PFSK-1 (cell line): Measurements from ENCODE around the gene LRRC23.

ENCODE experiments used
- FOXP2 ChIP-seq: optimal IDR thresholded peaks from 2 replicates; pipeline ENCODE3; 2011; ENCODE audit warnings: borderline replicate concordance, control low read depth, inconsistent platforms; ENCODE audit not compliant: insufficient read depth; ENCODE audit errors: extremely low read length, extremely low read depth
- POLR2AphosphoS5 ChIP-seq: IDR thresholded peaks from 2 replicates; pipeline ENCODE4 v1.6.1; 2012; ENCODE audit warnings: low read depth, mild to moderate bottlenecking, control low read depth, low read length, moderate library complexity
- REST ChIP-seq, 2 experiments: IDR thresholded peaks; 2 replicates each; pipeline versions ENCODE4 v1.6.1 to v1.8.0; 2011 to 2012; ENCODE audit warnings: low read depth in 2 of 2, low read length in 2 of 2, control low read depth in 1 of 2, inconsistent platforms in 1 of 2, mild to moderate bottlenecking in 1 of 2, moderate library complexity in 1 of 2; ENCODE audit not compliant: insufficient read depth in 1 of 2
- SIN3A ChIP-seq: IDR thresholded peaks from 2 replicates; pipeline ENCODE4 v1.6.1; 2012; ENCODE audit warnings: mild to moderate bottlenecking, low read length, moderate library complexity, borderline replicate concordance; ENCODE audit not compliant: insufficient read depth
- TAF1 ChIP-seq: IDR thresholded peaks from 2 replicates; pipeline ENCODE4 v1.6.1; 2012; ENCODE audit warnings: low read length, control low read depth, borderline replicate concordance; ENCODE audit not compliant: insufficient read depth

Gene LRRC23

GRCh38 chr12:6959058-6959804, 54.6 kb downstream of the LRRC23 start:
- TF ChIP-seq REST (IDR thresholded peaks at IDR 0.05; ENCODE audit: insufficient read depth in 1 of 2, low read depth in 2 of 2, low read length in 2 of 2) (no peak), SIN3A (no peak), FOXP2 (no peak), TAF1 (no peak), POLR2AphosphoS5 (no peak)

- no peak for TF ChIP-seq SIN3A
- TF ChIP-seq FOXP2: no peak
- no peak for TF ChIP-seq POLR2AphosphoS5
- TF ChIP-seq TAF1: no peak
- no peak for TF ChIP-seq REST (IDR thresholded peaks at IDR 0.05; ENCODE audit: insufficient read depth in 1 of 2, low read depth in 2 of 2, low read length in 2 of 2)
Observed at GRCh38 chr12:6959805-6960592, 55.4 kb downstream of the LRRC23 start.

- TF ChIP-seq POLR2AphosphoS5: no peak
- no peak for TF ChIP-seq TAF1
- no peak for TF ChIP-seq FOXP2
- TF ChIP-seq REST (IDR thresholded peaks at IDR 0.05; ENCODE audit: insufficient read depth in 1 of 2, low read depth in 2 of 2, low read length in 2 of 2): no peak
- no peak for TF ChIP-seq SIN3A
Observed at GRCh38 chr12:6960593-6961277, 56.1 kb downstream of the LRRC23 start.

- TF ChIP-seq REST (IDR thresholded peaks at IDR 0.05; ENCODE audit: insufficient read depth in 1 of 2, low read depth in 2 of 2, low read length in 2 of 2) (no peak), TAF1 (no peak), FOXP2 (no peak), SIN3A (no peak), POLR2AphosphoS5 (no peak)
Observed at GRCh38 chr12:6961278-6961694, 56.7 kb downstream of the LRRC23 start.
